GM21529 (cell line): ENCODE data around the gene CCDC74A.
"Not testable (repeated sequence)": the region's sequence is repeated elsewhere in the genome, so short reads cannot be mapped to it uniquely, and the experiment has no call there.

Experiments used
- ATAC-seq: cut with Tn5 transposase; IDR thresholded peaks from one replicate; pipeline ENCODE4 v1.9.1; 2021; ENCODE audit not compliant: unreplicated experiment

CCDC74A gene

DNA sequence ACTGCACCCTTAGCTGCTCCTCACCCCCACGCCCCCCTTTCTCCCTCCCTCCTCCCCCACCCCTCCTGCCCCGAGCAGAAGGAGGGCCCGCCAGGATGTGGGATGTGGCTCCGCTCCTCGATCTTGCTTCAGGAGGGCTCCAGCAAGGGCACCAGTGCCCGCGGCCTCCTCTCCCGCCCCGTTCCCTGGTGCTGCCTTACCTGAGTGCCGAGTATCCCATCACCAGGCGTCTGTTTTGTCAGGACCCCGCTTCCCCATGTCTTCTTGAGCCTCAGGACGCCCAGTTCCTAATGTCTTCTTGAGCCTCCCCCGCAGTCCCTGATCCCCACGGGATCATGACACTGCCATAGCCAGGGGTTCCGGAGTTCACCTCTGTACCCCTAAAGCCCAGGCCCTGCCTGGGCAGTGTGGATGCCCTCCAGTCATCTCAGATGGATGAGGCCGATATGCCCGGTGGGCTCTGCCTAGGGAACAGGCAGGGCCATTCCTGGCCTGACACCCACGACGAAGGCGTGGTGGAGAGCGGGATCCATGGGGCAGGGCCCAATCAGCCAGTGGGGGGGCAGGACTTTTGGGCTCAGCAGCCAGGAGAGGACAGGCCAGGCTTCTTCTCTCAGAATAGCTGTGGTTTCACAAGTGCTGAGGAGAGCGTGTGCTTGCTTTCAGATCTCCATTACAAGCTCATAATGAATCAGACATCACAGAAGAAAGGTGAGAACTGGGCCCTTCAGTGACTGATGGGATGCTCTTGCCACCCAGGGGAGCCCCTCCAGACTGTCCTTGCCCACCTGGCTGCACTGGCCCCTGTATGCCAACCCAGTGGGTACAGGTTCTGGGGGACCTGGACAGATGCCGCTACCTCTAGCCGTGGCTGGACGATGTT is 1.5 kb downstream of the CCDC74A start:
- ATAC-seq, result peak; percentile 58

- not testable (repeated sequence) for ATAC-seq
Measured at GRCh38 chr2:131529864-131530445, 2.3 kb downstream of the CCDC74A start.

GRCh38 chr2:131530626-131531344 is 3.1 kb downstream of the CCDC74A start:
- not testable (repeated sequence) for ATAC-seq

DNA sequence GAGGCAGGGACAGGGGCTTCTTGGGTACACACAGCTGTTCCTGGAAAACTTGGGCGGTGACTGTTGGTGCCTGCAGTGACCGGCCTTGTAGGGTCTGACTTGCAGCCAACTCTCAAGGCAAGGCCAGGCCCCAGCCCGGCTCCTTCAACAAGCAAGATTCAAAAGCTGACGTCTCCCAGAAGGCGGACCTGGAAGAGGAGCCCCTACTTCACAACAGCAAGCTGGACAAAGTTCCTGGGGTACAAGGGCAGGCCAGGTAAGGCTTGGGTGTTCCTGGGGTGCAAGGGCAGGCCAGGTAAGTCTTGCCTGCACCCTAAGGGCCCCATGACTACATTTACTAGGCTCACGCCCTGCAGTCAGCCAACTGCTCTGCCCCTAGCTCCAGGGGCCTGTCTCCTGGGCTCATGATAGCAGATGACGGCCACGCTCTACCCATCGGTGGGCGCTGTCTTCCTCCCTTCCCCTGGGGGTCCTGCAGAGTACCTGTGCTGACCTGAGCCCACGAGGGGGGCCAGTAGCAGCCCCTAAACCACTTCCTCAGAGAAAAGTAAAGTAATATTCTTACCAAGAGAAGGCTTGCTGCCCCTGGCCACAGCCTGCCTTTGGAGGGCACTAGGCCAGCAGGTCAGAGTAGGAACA is 4.0 kb downstream of the CCDC74A start:
- ATAC-seq, result not testable (repeated sequence)

GRCh38 chr2:131532723-131533608 is 5.3 kb downstream of the CCDC74A start:
- not testable (repeated sequence) for ATAC-seq

GRCh38 chr2:131533609-131534316 is 6.1 kb downstream of the CCDC74A start:
- ATAC-seq, result not testable (repeated sequence)

GRCh38 chr2:131534317-131534672 is 6.6 kb downstream of the CCDC74A start:
- ATAC-seq, result not testable (repeated sequence)

- not testable (repeated sequence) for ATAC-seq
Measured at GRCh38 chr2:131534965-131535364, 7.3 kb downstream of the CCDC74A start.

DNA sequence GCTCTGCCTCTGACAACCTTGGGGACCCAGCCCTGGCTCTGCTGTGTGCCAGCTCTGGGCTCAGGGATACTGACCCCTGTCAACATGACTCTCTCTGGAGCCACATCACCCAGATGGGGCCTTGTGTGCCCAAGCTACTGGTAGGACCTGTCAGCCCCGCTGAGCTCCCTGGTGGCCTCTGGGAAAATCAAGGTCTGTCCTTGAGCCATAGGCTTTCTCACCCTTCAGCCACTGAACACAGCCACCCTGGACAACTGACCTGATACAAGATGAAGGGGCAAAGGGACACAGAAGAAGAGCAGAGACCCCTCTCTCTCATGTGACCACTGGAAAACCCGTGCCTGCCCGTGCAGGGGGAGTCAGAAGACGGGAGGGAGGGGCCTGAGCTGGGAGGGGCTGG is 7.8 kb downstream of the CCDC74A start:
- no peak for ATAC-seq

GRCh38 chr2:131535951-131536826 is 8.5 kb downstream of the CCDC74A start:
- ATAC-seq, result not testable (repeated sequence)

DNA sequence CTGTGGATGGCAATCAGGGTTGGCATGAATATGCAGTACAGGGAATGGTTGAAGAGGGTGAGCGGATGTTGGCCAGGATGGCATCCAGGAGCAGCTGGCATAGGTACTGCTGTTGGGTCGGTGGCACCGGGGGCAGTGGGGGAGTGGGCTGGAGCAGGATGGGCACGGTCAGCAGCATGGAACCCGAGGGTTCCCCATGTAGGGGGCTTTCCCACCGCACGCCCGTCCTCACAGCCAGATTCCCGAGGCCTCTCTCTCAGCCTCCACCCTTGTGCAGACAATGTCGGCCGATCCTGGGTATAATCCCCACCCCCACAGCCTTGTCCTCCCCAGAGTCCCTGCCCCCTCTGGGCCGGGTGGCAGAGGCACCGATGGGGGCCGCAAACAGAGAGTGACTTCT is 9.2 kb downstream of the CCDC74A start:
- not testable (repeated sequence) for ATAC-seq

- ATAC-seq, result not testable (repeated sequence)
Measured at GRCh38 chr2:131538856-131539255, 11.2 kb downstream of the CCDC74A start.

- no peak for ATAC-seq
Measured at GRCh38 chr2:131542438-131543384, 15.0 kb downstream of the CCDC74A start.

DNA sequence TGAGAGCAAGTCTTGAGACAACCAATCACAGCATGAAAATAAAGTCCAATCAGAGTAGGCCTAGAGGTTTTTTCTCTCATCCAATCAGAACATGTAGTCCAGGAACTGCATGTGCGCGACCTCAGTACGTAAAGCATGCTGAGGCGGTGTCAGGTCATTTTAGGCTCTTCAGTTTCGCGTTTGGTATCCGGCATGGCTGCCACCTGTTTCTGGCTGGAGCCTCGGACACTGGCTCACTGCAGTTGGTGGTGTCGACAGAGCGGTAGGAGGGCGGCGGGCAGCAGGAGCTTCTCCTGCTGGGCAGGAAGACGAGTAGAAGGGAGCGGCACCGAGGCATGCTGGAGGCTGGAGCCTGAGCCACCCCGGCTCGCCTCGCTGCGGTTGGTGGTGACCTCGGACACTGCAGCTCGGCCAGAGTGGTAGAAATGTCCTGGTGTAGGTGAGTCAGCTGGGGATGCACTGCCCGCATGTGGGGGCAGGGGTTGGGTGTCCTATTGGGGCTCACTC is 15.8 kb downstream of the CCDC74A start:
- ATAC-seq, result no peak

DNA sequence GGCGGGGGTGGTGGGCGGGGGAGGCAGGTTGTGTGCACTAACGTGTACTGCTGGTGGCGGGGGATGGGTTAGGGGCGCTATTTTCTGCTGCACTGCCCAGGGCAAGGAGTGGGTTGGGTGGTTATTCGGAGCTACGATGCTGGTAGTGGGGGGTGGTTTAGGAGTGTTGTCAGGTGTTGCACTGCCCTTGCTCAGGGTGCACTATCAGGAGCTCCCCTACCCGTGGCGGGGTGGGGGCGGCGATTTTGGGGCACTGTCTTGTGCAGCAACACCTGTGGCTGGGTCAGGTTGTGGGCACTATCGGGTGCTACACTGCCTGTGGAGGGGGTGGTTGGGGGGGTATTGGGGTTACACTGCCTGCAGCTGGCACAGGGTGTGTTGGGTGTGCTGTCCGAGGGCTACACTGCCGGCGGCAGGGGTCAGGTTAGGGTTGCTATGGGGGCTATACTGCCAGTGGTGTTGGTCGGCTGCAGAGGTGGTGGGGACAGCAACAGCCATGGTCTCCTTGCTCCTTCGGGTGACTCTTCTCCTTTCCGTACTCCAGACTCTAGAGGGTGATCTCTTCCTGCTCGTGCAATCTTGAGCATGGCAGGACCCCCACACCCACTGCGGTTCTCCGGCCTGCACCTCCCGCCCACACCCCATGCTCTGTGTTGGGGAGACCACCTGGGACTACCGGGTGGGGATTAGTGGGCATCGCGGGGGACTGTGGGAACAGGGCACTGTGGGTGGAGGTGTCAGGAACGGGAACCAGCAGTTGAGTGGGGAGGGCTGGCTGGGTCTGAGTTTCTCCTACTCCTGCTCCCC is 16.5 kb downstream of the CCDC74A start:
- not testable (repeated sequence) for ATAC-seq

GRCh38 chr2:131544813-131545165 is 17.1 kb downstream of the CCDC74A start:
- not testable (repeated sequence) for ATAC-seq

DNA sequence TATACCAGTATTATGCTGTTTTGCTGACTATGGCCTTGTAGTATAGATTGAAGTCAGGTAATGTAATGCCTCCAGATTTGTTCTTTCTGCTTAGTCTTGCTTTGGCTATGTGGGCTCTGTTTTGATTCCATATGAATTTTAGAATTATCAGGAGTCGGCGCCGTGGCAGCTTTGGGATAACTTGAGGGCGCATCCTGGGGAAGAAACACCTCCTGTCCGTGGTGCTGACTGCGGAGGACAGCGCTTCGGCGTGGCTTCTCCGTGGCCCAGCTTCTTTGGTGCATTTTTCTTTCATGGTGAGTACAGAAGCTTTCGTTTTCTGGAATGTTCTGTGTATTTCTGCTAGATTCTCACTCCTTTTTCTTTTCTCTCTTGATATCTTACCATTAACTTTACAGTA is 25.2 kb downstream of the CCDC74A start:
- no peak for ATAC-seq
